HG02943 (cell line): ENCODE results near the gene PTCD1.

Source experiments
- ATAC-seq: cut with Tn5 transposase; IDR thresholded peaks from one replicate; pipeline ENCODE4 v1.9.1; 2021; ENCODE audit warnings: mild to moderate bottlenecking, low read depth, moderate library complexity; ENCODE audit not compliant: unreplicated experiment

PTCD1 gene

GRCh38 chr7:99410635-99411034 is 28.0 kb downstream of the PTCD1 start:
- ATAC-seq, result no peak

- no peak for ATAC-seq
These were observed 28.8 kb downstream of the PTCD1 start for GRCh38 chr7:99409806-99410205.

- no peak for ATAC-seq
These were observed 29.4 kb downstream of the PTCD1 start for GRCh38 chr7:99409192-99409572.

- peak; percentile 78 for ATAC-seq
These were observed 30.0 kb downstream of the PTCD1 start, which contains the start of the genes BUD31 and PDAP1 for GRCh38 chr7:99408379-99409191. Gene BUD31, plus strand, starts transcription at chr7:99408969. Its CDS starts 2,124 bp downstream, at chr7:99411093. Gene PDAP1, minus strand, starts transcription at chr7:99408597. Its CDS starts 49 bp downstream, at chr7:99408548.

GRCh38 chr7:99407872-99408378 is 30.7 kb downstream of the PTCD1 start:
- ATAC-seq, result peak; percentile 1

- no peak for ATAC-seq
These were observed 32.0 kb downstream of the PTCD1 start for GRCh38 chr7:99406557-99406956.

- no peak for ATAC-seq
These were observed 33.6 kb downstream of the PTCD1 start for GRCh38 chr7:99404977-99405320.

GRCh38 chr7:99404235-99404976 is 34.2 kb downstream of the PTCD1 start:
- ATAC-seq, result no peak

GRCh38 chr7:99403764-99404163 is 34.8 kb downstream of the PTCD1 start:
- ATAC-seq, result no peak

- ATAC-seq, result no peak
These were observed 35.7 kb downstream of the PTCD1 start for GRCh38 chr7:99402854-99403253.

GRCh38 chr7:99399597-99399996 is 39.0 kb downstream of the PTCD1 start:
- ATAC-seq, result no peak

- ATAC-seq, result no peak
These were observed 39.6 kb downstream of the PTCD1 start for GRCh38 chr7:99398891-99399445.

GRCh38 chr7:99397297-99397983 is 41.2 kb downstream of the PTCD1 start:
- no peak for ATAC-seq

- no peak for ATAC-seq
These were observed 41.9 kb downstream of the PTCD1 start for GRCh38 chr7:99396418-99397296.

- ATAC-seq, result no peak
These were observed 42.8 kb downstream of the PTCD1 start for GRCh38 chr7:99395616-99396327.

- no peak for ATAC-seq
These were observed 44.5 kb downstream of the PTCD1 start for GRCh38 chr7:99394188-99394502.

GRCh38 chr7:99393355-99394187 is 45.0 kb downstream of the PTCD1 start:
- no peak for ATAC-seq

- ATAC-seq, result no peak
These were observed 45.8 kb downstream of the PTCD1 start for GRCh38 chr7:99392659-99393354.
